GM18868 (cell line): ENCODE results near the gene GNG8.
A peak's percentile ranks its signal among the peaks of the same experiment; 100 is the strongest.

Source experiments
- ATAC-seq: cut with Tn5 transposase; IDR thresholded peaks from one replicate; pipeline ENCODE4 v1.9.1; 2021; ENCODE audit warnings: mild to moderate bottlenecking, moderate library complexity; ENCODE audit not compliant: unreplicated experiment

The GNG8 gene

DNA sequence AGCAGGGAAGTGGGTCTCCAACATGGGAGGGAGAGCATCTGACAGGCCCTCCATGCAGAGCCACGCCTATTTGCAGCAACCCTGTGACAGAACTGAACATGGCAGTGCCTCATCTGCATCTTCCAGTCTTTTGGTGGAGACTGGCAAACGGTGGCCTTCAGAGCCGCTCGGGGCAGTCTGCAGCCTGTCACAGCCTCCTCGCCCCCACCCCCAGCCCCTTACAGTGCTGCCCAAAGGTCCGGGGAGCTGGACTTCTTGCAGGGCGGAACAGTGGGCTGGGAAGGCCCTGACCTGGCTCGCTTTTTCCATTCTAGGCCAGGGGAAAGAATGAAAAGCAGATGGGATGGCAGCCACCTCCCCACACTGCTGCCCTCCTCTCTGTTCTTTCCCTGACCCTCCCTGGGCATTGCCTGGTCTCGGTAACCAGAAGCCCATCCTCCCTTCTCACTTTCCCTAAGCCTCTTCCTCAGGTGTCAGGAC, 32.2 kb downstream of the GNG8 start:
- ATAC-seq, result no peak

- no peak for ATAC-seq
These were observed 32.8 kb downstream of the GNG8 start for GRCh38 chr19:46603195-46603637.

DNA sequence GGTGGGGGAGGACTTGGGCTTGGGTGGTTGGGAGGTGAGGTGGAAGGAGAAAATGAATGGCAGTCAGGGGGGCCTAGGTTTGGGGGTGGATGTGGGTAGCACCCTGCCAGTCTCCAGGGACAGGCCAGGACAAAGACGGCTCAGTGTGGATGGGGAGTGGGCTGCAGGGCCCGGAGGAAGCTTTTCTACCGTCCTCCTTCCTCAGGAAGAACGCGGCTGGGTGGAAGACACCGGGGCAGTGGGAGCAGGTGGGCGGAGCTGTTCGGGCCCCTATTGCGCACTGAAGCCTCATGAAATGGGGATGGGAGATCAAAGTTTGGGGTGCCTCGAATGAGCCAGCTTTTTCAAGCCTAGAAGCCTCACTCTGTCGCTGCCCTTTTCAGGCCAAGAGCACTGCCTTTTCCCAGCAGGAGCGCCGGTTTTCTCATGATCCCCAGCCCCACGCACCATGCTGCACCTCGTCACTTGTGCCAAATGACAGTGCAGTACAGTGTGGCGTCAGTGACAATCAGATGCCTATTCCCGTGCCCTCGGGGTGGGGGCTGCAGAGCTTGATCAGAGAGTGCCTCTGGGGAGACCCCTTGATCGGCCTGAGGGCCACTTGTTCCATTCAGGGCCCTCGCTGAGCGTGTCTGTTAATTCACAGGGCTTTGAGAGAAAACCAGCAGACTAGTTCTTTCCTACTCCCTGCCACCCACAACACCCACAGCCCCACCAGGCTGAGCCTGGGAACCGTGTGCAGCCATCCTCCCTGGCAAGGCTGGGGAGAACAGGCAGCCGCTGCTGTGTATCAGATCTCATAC, 33.4 kb downstream of the GNG8 start:
- no peak for ATAC-seq

- ATAC-seq, result no peak
These were observed 34.4 kb downstream of the GNG8 start, which contains the start of gene CALM3 for GRCh38 chr19:46601318-46602224. Gene CALM3, plus strand, starts transcription at chr19:46601330. Its CDS starts 105 bp downstream, at chr19:46601435.

DNA sequence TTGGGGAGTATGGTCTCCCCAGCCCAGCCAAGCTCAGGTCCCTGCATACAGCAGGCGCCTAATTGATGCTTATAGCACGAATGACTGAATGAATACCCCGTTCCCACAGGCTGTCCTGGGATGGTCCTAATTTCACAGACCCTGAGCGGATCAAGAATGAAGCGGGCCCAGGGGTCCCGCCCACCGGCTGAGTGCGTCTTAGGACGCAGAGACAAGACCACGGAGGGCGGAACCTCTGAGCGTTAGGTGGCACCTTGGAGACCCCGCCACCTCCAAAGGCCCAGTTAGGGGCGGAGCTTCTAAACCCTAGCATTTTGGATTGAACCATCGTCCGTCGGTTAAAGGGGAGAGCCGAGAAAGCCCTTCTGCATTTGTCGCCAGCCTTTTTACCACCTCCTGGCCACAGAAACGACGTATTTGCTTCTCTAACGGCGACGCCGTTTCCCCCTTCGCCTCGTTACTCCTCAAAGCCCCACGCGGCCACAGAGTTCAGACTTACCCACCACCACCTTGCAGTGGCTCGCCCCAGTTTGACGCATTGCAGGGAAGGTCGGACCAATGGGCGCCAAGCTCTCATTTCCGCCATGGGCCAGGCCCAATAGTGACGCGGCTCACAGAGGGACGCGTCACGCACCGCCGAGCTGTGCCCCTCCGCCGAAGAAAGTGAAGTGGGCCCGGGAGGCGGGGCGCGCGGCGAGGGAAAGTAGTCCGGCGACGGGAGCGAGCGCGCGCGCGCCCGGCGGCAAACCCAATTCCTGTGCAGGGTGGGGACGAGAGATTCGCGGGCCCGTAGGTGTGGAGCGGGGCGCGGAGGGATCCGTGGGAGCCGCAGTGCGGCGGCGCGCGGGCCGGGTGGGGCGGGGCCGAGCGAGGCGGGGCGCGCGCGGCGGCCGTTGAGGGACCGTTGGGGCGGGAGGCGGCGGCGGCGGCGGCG, 35.4 kb downstream of the GNG8 start:
- peak; percentile 74 for ATAC-seq

GRCh38 chr19:46599716-46600373, 36.2 kb downstream of the GNG8 start:
- ATAC-seq, result no peak

GRCh38 chr19:46598372-46598917, 37.6 kb downstream of the GNG8 start:
- ATAC-seq, result no peak

DNA sequence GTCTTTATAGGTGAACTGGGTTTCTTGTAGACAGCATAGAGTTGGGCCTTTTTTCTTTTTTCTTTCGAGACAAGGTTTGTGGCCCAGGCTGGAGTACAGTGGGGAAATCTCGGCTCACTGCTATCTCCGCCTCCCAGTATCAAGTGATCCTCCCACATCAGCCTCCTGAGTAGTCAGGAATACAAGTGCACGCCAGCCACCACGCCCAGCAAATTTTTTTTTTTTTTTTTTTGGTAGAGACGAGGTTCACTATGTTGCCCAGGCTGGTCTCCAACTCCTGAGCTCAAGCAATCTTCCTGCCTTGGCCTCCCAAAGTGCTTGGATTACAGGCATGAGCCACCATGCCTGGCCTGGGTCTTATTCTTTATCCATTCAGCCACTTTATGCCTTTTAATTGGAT, 40.0 kb downstream of the GNG8 start:
- no peak for ATAC-seq

DNA sequence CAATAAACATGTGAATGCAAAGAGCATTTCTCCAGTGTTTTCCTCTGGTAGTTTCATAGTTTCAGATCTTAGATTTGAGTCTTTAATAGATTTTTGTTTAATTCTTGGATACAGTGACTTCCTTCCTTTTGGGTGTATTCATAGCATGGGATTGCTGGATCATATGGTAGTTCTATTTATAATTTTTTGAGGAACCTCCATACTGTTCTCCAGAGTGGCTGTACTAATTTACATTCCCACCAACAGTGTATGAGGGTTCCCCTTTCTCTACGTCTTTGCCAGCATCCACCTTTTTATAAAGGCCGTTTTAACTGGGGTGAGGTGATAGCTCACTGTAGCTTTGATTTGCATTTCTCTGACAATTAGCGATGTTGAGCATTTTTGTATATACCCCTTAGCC, 44.1 kb downstream of the GNG8 start:
- no peak for ATAC-seq

- no peak for ATAC-seq
These were observed 44.7 kb downstream of the GNG8 start for GRCh38 chr19:46591254-46591653.

- ATAC-seq, result no peak
These were observed 48.1 kb downstream of the GNG8 start for GRCh38 chr19:46587861-46588260.

DNA sequence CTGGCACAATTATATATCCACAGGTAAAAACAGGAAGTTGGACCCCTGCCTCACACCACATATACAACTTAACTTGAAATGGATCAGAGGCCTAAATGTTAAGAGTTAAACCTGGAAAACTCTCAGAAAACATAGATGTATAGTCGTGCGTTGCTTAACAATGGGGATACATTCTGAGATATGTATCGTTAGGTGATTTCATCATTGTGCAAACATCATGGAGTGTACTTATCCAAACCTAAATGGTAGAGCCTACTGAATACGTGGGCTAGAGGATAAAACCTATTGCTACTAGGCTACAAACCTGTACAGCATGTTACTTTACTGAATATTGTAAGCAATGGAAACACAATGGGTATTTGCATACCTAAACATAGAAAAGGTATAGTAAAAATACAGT, 49.7 kb downstream of the GNG8 start:
- no peak for ATAC-seq

- ATAC-seq, result no peak
These were observed 50.5 kb downstream of the GNG8 start for GRCh38 chr19:46585539-46585938.
